ENCODE results near the gene IFT74.
A peak's percentile ranks its signal among the peaks of the same experiment; 100 is the strongest.

The IFT74 gene

DNA sequence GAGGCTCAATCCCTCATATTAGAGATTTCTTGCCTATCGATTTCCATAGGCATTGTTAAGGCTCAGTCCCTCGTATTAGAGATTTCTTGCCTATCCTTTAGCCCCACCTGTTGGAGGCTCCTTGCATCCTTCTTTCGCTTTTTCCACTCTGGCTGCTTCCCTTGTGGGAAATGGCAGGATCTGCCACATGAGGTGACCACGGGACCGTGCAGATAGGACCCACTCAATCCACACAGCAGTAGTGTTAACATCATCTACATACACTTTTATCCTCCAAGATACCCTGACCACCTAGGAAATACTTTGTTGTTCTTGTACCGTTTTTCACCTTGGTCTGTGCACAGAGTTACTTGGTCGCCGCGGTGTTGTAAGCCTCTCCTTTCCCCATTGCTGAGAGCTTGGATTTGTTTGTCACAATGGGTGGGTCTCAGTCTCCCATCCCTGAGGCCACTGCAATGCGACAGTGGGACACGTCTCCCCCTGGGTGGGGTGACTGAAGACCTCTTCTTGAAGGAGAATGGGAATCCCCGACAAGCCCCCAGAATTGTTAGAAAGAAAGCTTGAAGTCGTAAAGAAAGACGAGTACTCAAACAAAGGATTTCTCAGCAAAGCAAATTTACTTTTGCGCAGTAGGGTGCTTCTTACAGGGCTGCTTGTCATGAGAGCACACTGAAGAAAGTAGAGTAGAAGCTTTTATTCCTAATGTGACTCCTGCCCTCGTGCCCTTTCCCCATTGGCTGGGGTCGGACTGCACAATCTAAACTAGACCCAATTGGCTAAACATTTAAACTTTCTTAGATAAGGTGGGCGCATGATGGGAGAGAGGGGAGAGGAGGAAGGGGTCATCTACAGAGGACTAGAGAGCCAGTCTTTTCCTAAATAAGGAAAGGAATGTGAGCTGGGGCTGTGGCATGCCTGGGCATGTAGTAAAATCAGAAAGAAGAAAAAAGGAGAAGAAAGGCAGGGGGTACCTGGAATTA, 19.8 kb downstream of the IFT74 start:
- no peak for DNase-seq

DNA sequence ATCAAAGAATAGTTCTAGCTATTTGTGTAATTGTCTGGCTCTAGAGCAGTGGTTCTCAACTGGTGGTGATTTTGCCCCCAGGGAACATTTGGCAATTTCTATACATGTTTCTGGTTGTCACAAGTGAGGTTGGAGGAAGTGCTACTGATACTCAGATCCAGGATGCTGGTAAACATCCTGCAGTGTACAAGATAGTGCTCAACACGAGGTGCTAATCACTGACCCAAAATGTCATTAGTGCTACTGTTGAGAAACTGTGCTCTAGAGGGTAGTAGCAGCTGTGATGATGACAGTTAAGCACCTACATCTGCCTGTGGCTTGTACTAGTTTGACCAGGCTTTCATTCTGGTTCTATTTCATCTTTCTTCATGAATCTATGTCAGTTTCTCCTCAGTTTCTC, 27.1 kb downstream of the IFT74 start:
- DNase-seq = no peak

DNA sequence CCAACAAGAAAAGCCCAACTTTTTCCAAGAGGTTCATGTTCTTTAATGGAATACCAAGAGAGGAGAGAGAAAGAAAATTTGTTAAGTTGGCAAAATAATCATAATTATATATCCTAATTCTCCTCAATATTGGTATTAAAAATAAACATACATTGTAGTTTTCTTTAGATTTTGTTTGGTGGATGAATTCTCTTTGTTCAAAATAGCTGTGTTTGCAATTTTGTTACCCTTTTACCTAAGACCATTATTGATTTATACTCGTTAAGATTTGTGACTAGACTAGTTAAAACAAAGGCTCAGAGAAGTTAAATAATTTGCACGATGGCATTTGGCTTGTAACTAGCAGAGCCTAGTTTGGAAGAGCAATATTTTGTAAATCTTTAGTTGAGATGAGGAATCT, 39.6 kb downstream of the IFT74 start:
- no peak for DNase-seq

DNA sequence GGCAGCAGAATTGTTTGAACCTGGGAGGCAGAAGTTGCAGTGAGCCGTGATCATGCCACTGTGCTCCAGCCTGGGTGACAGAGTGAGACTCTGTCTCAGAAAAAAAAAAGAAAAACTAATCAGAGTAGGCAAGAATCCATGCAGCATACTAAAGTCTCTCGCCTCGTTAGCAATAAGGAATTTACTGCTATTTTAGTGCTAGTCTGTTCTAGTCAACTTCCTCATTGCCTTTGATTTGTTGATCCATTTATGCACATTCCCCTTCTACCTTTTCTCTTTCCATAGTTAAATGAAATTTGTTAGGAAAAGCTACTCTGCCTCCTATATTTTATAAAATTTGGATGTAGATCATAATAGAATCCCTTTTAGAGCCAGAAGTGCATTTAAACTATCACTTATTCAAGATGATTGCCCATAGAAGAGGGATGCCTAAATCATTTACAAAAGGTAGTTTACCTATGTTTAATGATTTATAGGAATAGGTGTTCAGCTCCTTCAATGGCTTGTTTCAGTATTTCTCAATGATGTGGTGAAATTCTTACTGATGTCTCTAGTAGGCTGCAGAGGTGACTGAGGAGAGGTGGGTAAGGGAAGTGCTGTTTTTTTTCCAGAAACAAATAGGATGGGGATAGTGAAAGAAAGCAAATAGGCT, 47.3 kb downstream of the IFT74 start:
- DNase-seq = no peak

DNA sequence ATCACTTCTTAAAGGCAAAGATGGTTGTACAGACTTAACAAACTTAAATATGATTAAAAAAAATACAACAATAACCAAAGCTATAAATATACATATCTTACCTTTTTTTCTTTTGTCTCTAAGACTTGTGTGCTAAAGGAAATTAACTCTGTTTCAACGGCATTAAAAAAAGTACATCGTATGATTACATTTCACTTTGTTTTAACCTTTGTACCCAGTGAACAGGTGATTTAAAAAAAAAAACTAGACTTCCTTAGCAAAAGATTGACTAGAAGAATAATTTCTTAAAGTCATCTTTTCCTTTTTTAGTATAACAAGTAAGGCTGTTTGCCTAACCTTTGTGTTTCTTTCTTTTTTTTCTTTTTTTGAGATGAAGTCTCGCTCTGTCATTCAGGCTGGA, 49.3 kb downstream of the IFT74 start, which contains the start of gene LRRC19:
Gene LRRC19 (minus strand): TSS at position 182 of the 400 bp plus-strand sequence. CDS start 5,978 bp downstream, outside the sequence.
- no peak for DNase-seq

DNA sequence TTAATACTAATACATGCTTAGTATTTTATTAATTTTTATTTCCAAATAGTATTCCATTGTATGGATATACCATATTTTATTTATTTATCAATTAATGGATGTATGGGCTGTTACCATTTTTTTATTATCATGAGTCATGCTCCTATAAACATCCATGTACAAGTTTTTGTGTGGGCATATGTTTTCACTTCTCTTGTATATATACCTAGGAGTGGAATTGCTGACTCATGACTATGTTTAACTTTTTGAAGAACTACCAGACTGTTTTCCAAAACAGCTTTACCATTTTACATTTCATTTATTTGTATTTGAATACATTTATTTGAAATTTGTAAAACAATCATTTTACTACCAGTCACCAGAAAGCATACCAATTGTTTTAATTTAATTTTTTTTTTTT, 63.4 kb downstream of the IFT74 start:
- no peak for DNase-seq

DNA sequence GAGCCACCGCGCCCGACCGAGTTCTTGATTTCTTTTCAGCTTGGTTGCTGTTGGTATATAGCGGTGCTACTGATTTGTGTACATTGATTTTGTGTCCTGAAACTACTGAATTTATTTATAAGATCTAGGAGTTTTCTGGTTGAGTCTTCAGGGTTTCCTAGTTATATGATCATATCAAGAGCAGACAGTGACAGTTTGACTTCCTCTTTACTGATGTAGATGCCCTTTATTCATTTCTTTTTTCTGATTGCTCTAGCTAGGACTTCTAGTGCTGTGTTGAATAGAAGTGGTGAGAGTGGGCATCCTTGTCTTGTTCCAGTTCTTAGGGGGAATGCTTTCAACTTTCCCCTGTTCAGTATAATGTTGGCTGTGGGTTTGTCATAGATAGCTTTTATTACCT, 66.7 kb downstream of the IFT74 start:
- no peak for DNase-seq

DNA sequence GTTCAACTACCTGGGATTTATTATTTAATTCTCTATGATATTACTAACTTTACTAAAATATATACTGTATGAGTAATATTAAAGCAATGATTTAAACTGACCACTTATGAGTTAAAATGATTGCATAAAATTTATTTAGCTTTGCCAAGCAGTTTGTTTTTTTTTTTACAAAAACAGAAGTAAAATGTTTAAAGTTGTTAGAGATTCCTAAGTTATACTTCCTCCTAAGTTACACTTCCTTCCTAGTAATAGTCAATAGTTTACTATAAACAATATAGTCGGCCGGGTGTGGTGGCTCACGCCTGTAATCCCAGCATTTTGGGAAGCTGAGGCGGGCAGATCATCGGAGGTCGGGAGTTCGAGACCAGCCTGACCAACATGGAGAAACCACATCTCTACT, 73.0 kb downstream of the IFT74 start:
- no peak for DNase-seq

DNA sequence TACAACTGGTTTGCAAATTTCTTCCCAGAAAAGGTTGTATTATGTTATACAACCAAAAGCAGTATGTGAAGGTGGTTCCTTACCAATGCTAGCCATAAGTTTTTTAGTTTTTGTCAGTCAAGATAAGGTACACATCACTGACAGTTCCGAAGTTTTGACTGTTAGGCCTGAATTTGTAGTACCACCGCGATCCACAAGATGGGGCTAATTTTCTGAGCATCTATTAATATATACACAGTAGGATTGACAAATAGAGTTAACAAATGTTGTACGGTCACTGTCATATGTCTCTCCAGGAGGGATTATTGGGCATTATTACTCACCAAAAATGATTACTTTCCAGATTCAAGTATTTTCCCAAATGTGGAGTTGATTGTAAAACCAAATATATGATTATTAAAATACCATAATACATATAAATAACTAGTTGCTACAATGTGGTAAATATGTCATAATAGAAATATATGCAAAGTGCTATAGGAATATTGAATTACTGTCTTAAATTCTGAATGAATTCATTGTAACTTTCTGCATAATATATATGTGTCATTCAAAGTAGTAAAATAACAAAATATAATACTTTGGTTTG, 77.7 kb downstream of the IFT74 start:
- DNase-seq = peak; percentile 13

DNA sequence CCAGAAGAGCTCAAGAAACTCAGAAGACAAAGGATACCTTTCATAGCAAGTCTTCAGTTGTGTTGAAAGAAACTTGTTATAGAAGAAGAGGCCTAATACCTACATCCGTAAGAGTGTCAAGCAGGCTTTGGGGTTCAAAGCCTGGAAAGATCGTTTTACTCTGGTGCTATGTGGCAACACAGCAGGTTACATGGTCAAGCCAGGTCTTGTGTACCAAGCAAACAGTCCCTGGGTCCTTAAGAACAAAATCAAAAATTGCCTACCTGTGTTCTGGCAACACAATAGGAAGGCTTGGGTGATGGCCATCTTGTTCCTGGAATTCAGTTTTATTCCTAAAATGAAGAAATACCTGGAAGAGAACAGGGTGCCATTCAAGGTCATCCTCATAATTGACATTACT, 81.3 kb downstream of the IFT74 start:
- DNase-seq = no peak

DNA sequence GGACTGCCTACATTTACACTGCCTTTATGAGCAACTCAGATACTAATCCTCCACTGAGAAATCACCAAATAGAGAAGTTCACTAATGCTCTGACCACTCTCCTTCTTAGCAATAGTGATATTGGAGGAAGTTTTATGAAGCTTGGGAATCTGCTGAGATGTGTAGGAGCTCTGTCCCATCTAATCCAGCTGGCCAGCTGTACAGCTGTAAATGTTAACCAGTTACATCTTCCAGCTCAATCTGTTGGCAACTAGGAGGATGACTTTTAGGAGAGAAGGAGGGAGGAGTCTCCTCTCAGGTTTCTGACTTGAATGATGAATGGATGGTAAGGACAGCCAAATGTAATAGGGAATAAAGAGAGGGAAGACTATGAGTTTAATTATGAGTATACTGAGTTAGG, 85.5 kb downstream of the IFT74 start:
- DNase-seq = no peak

DNA sequence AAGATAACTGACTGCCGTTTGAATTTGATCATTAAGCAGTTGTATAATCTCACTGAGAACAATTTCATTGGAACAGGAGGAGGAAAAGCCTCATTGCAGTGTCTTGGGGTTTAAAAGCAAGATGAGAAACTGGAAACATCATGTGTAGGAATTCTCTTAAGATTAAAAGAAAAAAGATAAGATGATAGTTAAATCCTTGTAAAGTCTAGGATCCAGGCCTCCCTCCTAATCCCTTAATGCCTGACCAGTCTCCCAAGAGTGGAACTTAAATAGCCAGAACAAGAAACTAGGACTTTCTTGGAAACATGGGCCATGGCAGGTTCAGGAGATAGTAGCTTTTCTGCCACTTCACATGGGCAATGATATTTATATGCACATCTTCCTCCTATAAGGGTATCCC, 86.3 kb downstream of the IFT74 start:
- DNase-seq = no peak

DNA sequence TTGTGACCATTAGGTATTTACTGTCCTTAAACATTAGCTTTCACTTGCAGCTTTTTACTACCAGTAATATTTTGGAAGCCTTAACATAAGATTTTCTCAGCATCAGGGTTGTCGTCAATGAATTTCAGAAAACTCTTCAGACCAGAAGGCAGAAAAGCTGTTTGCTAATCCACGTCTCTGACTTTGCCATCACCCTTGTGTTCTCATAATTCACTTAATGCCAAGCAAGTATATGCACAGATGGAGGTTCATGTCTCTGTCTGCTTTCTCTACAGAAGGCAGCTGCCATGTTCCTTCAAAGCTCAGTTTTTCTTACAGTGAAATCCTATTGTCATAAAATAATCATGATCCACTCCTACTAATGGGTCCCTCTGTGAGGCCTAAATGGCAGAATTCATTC, 87.0 kb downstream of the IFT74 start:
- no peak for DNase-seq

DNA sequence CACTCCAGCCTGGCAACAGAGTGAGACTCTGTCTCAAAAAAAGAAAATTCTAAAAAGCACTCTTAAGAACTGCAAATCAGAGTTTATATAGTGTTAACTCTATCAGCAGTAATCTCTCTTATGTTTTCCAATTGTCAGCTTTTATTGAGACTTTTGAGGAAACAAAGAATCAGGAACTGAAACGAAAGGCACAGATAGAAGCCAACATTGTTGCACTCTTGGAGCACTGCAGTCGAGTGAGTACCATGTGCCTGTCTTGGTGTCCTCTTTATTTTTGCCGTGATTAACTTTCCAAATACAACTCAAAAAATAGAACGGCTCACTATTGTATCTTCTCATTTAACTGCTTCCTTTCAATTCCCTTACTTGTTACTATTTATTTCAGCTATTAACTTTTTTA, 90.9 kb downstream of the IFT74 start:
- DNase-seq = no peak

DNA sequence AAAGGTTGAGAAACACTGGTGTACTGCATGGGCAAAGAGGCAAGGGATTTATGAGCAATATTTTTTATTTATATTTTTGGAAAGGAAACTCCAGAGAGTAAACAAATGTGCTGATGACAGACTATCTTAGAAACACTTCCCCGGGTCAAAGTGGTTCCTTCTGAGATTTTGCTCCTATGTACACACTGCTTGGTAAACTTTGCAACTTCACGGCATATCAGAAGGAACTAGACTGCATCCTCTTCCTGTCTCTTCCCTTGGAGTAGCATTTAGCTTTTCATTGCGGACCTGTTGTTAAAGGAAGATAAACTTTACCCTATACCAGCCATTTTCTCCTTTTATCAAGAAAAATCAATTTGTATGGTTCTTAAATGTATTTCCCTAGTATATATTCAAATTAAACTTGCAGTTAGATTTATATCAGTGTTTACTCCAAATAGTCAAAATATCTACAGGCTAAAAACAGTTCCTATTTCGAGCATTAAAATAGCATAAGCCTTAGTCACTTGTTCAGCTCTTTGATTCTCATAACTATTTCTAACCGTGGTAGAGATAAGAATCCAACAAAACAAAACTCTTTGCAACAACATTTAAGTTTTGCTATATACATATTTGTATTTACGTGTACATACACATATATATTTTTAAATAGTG, 97.3 kb downstream of the IFT74 start:
- no peak for DNase-seq

DNA sequence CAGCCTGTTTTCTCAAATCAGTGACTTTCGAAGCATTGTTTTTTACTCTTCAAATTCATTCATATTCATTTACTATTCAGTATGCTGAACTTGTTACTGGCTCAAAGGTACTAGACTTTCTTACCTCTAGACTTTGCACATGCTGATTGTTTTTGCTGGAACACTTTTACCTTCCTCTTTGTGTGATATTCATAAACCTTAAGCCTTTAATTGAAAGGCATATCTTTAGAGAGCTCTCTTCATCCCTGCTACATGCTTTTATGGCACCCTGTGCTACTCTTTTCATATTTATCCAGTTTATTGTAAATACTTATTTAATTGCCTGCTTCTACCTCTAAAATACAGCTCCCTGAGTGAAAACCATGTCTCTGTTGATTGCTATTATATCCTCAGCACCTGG, 97.9 kb downstream of the IFT74 start:
- no peak for DNase-seq

DNA sequence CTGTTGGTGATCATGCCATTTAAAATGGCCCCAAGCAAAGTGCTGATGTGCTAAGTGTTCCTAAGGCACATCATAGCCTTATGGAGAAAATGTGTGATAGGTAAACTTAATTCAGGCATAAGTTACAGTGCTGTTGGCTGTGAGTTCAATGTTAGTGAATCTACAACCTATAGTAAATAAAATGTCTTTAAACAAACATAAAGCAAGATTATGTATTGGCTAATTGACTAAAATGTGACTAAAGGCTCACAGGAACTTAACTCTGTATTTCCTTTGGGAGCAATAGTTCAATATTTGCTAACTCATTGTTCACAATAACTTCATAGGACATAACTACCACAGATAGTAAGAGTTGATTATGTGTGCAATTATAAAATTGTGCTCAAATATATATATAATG, 98.6 kb downstream of the IFT74 start:
- DNase-seq = no peak

DNA sequence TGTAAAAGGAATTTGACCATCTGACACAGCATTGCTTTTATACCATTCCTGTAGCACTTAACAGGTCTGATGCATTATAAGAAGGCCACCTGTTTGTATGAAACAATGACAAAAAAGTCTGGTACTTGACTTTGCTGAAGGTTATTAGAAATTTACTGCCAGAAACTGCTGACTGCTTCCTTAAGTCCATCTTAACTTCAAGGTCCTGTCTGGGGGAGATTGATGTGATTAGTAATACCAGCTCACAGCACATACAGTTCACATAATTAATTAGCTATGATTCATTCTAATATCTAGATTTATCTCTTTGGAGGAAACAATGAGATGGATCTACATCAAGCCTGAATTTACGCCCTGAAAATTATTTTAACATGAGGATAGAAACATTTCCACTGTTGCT, 103.2 kb downstream of the IFT74 start:
- no peak for DNase-seq

DNA sequence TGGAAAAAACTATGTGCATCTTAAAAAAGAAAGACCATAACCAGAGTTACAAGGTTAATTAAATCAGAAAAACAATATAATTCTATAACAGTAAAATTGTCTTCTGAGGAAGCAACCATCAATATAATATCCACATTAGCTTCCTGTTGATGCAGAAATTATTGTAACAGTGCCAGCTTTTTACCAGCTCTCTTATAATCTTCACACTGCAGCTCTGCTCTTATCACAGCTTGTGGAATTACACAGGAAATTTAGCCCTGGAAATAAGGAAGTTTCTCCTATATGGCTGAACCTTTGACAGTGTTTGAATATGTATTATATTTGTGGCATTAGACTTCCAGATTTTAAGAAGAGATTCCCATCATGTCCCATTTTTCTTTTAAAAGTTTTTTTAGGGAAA, 103.7 kb downstream of the IFT74 start:
- no peak for DNase-seq

DNA sequence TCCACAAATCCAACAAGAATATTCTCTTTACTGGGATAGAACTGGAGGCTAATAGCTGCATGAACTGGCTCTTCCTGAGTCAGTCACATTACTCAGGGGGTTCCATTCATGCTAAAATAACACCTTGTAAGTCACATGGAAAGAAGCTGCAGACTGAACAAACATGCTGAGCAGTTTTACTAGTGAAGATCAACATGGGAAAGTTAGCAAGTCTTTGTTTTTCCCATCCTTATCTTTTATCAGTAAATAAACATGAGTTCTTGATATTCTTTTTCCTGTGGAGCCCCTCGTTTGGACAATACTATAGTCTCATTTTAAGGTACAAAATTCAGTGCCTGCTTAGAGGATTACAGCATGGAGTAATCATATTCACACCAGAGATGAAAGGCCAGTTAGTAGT, 109.1 kb downstream of the IFT74 start:
- DNase-seq = no peak

DNA sequence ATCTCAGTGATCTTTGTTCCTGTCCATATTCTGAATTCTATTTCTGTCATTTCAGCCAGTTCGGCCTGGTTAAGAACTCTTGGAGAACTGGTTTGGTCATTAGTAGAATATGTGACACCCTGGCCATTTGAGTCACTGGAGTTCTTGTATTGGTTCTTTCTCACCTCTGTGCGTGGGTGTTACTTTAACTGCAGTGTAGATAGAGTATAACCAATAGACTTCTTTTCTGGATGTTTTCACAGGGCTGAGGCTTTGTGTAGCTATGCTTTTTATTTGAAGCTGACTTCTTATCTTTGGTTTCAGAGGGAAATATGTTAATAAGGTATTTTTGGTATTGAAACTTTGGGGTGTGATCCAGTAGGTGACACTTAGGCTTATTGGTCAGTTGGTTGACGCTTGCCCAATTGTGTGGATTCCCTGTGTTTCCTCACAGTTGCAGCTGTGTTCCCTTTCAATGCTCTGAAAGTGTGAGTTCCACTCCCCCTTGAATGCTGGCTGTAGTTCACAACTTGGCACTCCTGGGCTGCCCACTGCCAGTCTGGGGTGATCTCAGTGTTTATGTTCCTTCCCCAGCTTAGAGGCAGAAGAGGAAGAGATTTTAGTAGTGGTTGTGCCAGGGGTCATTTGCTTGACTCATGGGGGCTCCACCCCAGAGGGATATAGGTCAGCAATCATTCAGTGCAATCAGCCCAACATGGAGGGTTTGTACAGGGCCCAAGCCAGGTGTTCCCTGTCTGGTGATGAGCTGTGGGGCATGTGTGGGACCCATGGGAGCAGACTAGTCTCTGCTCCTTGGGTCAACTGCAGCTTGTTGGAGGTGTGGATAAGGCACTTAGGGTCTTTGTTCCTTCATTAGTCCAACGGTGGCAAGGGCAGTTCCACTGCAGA, 117.9 kb downstream of the IFT74 start:
- no peak for DNase-seq

DNA sequence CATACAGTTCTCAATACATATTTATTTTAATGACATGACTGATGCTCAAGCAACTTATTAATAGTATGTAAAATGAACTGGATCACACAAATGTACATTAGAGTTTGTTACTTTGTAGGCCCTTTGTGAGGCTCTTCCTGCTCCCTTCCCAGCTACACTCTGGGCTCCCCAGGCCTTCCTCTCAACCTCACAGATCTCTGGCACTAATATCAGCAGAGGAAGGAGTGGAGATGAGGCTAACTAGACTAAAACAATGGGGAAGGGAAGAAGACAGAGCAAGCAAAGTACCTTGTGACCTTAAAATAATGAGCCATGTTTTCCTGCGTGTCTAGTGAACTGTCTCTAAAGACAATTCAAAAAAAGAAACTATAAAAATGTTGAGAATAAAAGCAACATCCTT, 122.5 kb downstream of the IFT74 start:
- DNase-seq = no peak

Measured in stimulated activated naive CD4-positive, alpha-beta T cell treated with Interleukin-2 at 50 U/mL for 16 hours (primary cell).